ENCODE measurements around the gene TMEM175. TPM values are rescaled to one million over a fixed set of nuclear protein-coding genes. Genes with fewer than 3 reads are reported as not detected.

TMEM175 gene
- total and polyA plus RNA-seq, 2 of the 13 experiments (the other 11 are each of a cell fraction or from before 2014, with no cell fraction given): 5.1 to 9.9 TPM

DNA sequence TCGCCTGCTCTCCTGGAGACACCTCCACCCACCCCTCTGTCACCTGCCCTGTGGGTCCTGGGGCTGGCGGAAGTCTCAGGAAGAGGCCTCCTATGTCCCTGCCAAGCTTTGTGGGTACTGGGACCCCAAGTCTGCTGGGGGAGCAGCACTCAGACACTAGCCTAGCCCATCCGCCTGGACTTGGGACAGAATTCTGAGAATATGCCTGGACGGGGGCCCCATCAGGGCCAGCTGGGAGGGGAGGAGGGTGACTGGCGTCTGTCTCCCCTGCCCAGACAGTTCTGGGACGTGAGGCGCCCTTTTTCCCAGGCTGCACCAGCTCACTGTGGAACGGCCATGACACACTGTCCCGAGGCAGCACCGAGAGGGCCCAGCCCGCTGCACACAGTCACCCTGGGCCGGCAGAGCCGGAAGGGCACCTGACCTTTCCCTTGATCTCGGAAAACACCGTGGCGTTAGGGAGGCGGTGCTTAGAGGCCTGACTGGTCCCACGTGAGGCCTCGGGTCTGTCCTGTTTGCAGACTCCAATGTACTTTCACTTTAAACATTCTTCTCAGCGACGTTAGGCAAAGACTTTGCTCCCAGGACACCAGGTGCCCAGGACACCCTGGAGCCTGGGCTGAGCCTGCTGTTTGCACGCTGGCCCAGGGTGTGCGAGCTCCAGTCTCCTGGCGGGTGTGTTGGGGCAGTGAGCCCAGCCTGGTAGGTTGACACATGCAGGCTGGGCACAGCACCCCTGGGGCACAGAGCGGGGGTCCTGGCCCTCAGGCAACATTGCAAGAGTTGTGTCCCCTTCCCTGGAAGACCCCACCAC lies 60.2 kb downstream of the TMEM175 start (continued):
- TF ChIP-seq, protein P1, sequence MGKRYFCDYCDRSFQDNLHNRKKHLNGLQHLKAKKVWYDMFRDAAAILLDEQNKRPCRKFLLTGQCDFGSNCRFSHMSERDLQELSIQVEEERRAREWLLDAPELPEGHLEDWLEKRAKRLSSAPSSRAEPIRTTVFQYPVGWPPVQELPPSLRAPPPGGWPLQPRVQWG (CRISPR knock-in tag; IDR thresholded peaks at IDR 0.05; ENCODE audit: borderline replicate concordance, low read depth): no peak
- TF ChIP-seq ZMYM3 (CRISPR knock-in tag; IDR thresholded peaks at IDR 0.05) (peak; percentile 76; the same call in 1 of the 2 replicates), ZNF441 (CRISPR knock-in tag; IDR thresholded peaks at IDR 0.05; ENCODE audit: borderline replicate concordance) (peak; percentile 23; the same call in 1 of the 2 replicates), IRF2 (CRISPR knock-in tag; IDR thresholded peaks at IDR 0.05) (peak; percentile 100), ZNF589 (CRISPR knock-in tag; conservative IDR thresholded peaks at IDR 0.05) (peak; percentile 80; the same call in 1 of the 2 replicates), TEAD2 (CRISPR knock-in tag; IDR thresholded peaks at IDR 0.05) (no peak), ZNF331 (CRISPR knock-in tag; IDR thresholded peaks at IDR 0.05) (no peak; the same call in none of the 2 replicates), ZNF337 (CRISPR knock-in tag; IDR thresholded peaks at IDR 0.05; ENCODE audit: borderline replicate concordance, low read depth) (no peak), ZBTB21 (CRISPR knock-in tag; IDR thresholded peaks at IDR 0.05) (0 out of 2 replicates have a peak, but pooled peaks have one; percentile 9), ZNF367 (CRISPR knock-in tag; IDR thresholded peaks at IDR 0.05; ENCODE audit: borderline replicate concordance) (no peak), RNF2 (conservative IDR thresholded peaks at IDR 0.05; ENCODE audit: low read depth) (no peak), ZSCAN25 (CRISPR knock-in tag; IDR thresholded peaks at IDR 0.05) (0 out of 2 replicates have a peak, but pooled peaks have one; percentile 63), ZNF678 (CRISPR knock-in tag; IDR thresholded peaks at IDR 0.05) (no peak)
- TF ChIP-seq, protein P2, sequence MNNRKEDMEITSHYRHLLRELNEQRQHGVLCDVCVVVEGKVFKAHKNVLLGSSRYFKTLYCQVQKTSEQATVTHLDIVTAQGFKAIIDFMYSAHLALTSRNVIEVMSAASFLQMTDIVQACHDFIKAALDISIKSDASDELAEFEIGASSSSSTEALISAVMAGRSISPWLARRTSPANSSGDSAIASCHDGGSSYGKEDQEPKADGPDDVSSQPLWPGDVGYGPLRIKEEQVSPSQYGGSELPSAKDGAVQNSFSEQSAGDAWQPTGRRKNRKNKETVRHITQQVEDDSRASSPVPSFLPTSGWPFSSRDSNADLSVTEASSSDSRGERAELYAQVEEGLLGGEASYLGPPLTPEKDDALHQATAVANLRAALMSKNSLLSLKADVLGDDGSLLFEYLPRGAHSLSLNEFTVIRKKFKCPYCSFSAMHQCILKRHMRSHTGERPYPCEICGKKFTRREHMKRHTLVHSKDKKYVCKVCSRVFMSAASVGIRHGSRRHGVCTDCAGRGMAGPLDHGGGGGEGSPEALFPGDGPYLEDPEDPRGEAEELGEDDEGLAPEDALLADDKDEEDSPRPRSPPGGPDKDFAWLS (CRISPR knock-in tag; IDR thresholded peaks at IDR 0.05; ENCODE audit: borderline replicate concordance): no peak
- TF ChIP-seq, protein P3, sequence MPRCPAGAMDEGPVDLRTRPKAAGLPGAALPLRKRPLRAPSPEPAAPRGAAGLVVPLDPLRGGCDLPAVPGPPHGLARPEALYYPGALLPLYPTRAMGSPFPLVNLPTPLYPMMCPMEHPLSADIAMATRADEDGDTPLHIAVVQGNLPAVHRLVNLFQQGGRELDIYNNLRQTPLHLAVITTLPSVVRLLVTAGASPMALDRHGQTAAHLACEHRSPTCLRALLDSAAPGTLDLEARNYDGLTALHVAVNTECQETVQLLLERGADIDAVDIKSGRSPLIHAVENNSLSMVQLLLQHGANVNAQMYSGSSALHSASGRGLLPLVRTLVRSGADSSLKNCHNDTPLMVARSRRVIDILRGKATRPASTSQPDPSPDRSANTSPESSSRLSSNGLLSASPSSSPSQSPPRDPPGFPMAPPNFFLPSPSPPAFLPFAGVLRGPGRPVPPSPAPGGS (CRISPR knock-in tag; IDR thresholded peaks at IDR 0.05): no peak; the same call in 1 of the 2 replicates
- TF ChIP-seq, protein P4, sequence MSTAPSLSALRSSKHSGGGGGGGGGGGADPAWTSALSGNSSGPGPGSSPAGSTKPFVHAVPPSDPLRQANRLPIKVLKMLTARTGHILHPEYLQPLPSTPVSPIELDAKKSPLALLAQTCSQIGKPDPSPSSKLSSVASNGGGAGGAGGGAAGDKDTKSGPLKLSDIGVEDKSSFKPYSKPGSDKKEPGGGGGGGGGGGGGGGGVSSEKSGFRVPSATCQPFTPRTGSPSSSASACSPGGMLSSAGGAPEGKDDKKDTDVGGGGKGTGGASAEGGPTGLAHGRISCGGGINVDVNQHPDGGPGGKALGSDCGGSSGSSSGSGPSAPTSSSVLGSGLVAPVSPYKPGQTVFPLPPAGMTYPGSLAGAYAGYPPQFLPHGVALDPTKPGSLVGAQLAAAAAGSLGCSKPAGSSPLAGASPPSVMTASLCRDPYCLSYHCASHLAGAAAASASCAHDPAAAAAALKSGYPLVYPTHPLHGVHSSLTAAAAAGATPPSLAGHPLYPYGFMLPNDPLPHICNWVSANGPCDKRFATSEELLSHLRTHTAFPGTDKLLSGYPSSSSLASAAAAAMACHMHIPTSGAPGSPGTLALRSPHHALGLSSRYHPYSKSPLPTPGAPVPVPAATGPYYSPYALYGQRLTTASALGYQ (CRISPR knock-in tag; IDR thresholded peaks at IDR 0.05): no peak
- TF ChIP-seq, protein P5, sequence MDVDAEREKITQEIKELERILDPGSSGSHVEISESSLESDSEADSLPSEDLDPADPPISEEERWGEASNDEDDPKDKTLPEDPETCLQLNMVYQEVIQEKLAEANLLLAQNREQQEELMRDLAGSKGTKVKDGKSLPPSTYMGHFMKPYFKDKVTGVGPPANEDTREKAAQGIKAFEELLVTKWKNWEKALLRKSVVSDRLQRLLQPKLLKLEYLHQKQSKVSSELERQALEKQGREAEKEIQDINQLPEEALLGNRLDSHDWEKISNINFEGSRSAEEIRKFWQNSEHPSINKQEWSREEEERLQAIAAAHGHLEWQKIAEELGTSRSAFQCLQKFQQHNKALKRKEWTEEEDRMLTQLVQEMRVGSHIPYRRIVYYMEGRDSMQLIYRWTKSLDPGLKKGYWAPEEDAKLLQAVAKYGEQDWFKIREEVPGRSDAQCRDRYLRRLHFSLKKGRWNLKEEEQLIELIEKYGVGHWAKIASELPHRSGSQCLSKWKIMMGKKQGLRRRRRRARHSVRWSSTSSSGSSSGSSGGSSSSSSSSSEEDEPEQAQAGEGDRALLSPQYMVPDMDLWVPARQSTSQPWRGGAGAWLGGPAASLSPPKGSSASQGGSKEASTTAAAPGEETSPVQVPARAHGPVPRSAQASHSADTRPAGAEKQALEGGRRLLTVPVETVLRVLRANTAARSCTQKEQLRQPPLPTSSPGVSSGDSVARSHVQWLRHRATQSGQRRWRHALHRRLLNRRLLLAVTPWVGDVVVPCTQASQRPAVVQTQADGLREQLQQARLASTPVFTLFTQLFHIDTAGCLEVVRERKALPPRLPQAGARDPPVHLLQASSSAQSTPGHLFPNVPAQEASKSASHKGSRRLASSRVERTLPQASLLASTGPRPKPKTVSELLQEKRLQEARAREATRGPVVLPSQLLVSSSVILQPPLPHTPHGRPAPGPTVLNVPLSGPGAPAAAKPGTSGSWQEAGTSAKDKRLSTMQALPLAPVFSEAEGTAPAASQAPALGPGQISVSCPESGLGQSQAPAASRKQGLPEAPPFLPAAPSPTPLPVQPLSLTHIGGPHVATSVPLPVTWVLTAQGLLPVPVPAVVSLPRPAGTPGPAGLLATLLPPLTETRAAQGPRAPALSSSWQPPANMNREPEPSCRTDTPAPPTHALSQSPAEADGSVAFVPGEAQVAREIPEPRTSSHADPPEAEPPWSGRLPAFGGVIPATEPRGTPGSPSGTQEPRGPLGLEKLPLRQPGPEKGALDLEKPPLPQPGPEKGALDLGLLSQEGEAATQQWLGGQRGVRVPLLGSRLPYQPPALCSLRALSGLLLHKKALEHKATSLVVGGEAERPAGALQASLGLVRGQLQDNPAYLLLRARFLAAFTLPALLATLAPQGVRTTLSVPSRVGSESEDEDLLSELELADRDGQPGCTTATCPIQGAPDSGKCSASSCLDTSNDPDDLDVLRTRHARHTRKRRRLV (CRISPR knock-in tag; IDR thresholded peaks at IDR 0.05): peak; percentile 34; the same call in 1 of the 2 replicates

All from HepG2 (cell line).